ENCODE results near the gene ADGRA3. TPM values are rescaled to one million over a fixed set of nuclear protein-coding genes. Genes with fewer than 3 reads are reported as not detected.

Gene ADGRA3
- total and polyA plus RNA-seq, 2 of the 13 experiments (the other 11 are each of a cell fraction or from before 2014, with no cell fraction given), result 32.2 to 40.8 TPM

DNA sequence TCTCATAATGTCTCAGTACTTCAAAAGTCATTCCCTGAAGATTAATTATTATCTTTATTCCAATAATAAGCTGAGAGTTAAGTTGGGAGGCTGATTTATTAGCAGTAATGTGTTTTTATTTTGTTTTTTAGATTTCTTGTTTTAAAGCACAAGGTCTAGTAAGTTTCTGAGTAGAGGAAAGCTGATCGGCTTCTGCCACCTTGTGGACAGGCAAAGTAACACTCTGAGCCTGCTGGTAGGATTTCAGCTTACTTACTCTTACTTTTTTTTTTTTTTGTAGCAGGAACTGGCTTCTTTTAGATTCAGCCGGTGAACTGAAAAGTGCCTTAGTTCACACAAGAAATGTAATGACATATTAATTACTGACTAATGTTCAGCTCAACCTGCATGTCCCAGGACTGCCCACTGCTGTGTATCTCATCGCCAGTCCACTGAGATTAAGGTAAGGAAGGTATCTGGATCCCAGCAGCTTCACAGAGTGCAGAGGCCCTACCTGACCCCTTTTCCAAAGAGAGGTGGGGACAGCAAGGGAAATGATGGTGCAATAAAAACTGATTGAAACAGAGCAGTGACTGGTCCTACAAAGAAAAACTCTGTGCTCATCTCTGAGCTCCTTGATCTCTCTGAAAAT, 126.5 kb downstream of the ADGRA3 start:
- Histone ChIP-seq H3K9me3 (ENCODE audit: low read length) (no peaks in the 10 kb centered on the region), H2AFZ (ENCODE audit: low read length) (no peak overlapping the region), H3K27ac (ENCODE audit: extremely low read length, insufficient read depth, low read length) (no peak overlapping the region), H4K20me1 (ENCODE audit: insufficient read depth, low read length) (no peaks in the 10 kb centered on the region), H3K4me1 (ENCODE audit: insufficient read depth, low read length) (no peaks in the 10 kb centered on the region), H3K36me3 (replicated peaks in 1 of 2; ENCODE audit: control insufficient read depth in 1 of 2, insufficient read depth in 2 of 2, low read length in 2 of 2) (peaks cover 10 to 18% of the 10 kb centered on the region in 2 experiments; a peak in 4 of 5 replicates), H3K79me2 (ENCODE audit: insufficient read depth, low read length) (no peaks in the 10 kb centered on the region), H3K9ac (ENCODE audit: insufficient read depth, low read depth, low read length) (no peak overlapping the region), H3K27me3 (ENCODE audit: control insufficient read depth in 1 of 2, insufficient read depth in 2 of 2, low read length in 2 of 2) (no peaks in the 10 kb centered on the region), H3K4me3 (replicated peaks in 1 of 3; ENCODE audit: insufficient read depth in 1 of 3, low read depth in 2 of 3, low read length in 3 of 3) (no peak overlapping the region), H3K4me2 (ENCODE audit: low read depth, low read length) (no peak overlapping the region)
- BruUV-seq (replicated peaks), result no TSS peak
- CTCF ChIA-PET (ENCODE audit: low intra/inter-chr PET ratio, low total read pairs), result interaction anchor here (0.9 to 2.3 kb wide), 4 partner anchors 151 to 600 kb away, joined by 3 to 31 read pairs (median 9); no protein-coding TSS in a partner anchor
- WGBS (ENCODE audit: low lambda C conversion rate), result 40% methylated on average over 3 of the region's 3 CpGs
- intact Hi-C loops (cut with micrococcal nuclease; ENCODE audit: unreplicated experiment) (loop anchor here (1.0 to 5.0 kb wide), 3 partner anchors 152 to 600 kb away; no protein-coding TSS in a partner anchor), in situ Hi-C loops (cut with HindIII; ENCODE audit: extremely low pct_ligation_motif_present, low pct_unique_long_range_greater_than_20kb) (loop anchor here (5.0 kb wide), 1 partner anchor 602 kb away; no protein-coding TSS in a partner anchor)
- ATAC-seq (peak; percentile 87), FAIRE-seq (no peak), DNase-seq (ENCODE audit: low spot score) (peak; percentile 59)
- POLR2A ChIA-PET, result no interaction called here
- TF ChIP-seq SMC3 (IDR thresholded peaks at IDR 0.05; ENCODE audit: low read length) (peak; percentile 80), NFYB (CRISPR knock-in tag; IDR thresholded peaks at IDR 0.05) (no peak), RAD21 (CRISPR knock-in tag; IDR thresholded peaks at IDR 0.05) (peak; percentile 61), ZNF83 (CRISPR knock-in tag; IDR thresholded peaks at IDR 0.05; ENCODE audit: borderline replicate concordance) (no peak), ZZZ3 (CRISPR knock-in tag; IDR thresholded peaks at IDR 0.05; ENCODE audit: borderline replicate concordance) (no peak), STAG1 (CRISPR knock-in tag; IDR thresholded peaks at IDR 0.05) (peak; percentile 79)
- TF ChIP-seq, protein P1, sequence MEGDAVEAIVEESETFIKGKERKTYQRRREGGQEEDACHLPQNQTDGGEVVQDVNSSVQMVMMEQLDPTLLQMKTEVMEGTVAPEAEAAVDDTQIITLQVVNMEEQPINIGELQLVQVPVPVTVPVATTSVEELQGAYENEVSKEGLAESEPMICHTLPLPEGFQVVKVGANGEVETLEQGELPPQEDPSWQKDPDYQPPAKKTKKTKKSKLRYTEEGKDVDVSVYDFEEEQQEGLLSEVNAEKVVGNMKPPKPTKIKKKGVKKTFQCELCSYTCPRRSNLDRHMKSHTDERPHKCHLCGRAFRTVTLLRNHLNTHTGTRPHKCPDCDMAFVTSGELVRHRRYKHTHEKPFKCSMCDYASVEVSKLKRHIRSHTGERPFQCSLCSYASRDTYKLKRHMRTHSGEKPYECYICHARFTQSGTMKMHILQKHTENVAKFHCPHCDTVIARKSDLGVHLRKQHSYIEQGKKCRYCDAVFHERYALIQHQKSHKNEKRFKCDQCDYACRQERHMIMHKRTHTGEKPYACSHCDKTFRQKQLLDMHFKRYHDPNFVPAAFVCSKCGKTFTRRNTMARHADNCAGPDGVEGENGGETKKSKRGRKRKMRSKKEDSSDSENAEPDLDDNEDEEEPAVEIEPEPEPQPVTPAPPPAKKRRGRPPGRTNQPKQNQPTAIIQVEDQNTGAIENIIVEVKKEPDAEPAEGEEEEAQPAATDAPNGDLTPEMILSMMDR (CRISPR knock-in tag; IDR thresholded peaks at IDR 0.05), result peak; percentile 71
- TF ChIP-seq, protein P2, sequence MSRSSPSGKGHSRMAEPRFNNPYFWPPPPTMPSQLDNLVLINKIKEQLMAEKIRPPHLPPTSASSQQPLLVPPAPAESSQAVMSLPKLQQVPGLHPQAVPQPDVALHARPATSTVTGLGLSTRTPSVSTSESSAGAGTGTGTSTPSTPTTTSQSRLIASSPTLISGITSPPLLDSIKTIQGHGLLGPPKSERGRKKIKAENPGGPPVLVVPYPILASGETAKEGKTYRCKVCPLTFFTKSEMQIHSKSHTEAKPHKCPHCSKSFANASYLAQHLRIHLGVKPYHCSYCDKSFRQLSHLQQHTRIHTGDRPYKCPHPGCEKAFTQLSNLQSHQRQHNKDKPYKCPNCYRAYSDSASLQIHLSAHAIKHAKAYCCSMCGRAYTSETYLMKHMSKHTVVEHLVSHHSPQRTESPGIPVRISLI (CRISPR knock-in tag; IDR thresholded peaks at IDR 0.05; ENCODE audit: borderline replicate concordance), result peak; percentile 26; the same call in 1 of the 2 replicates
